ENCODE results near the gene GNL2. TPM values are rescaled to one million over a fixed set of nuclear protein-coding genes. Genes with fewer than 3 reads are reported as not detected.
A peak's percentile ranks its signal among the peaks of the same experiment; 100 is the strongest.

Gene GNL2
- total and polyA plus RNA-seq, 11 donors = 19.4 to 76.7 (median 25.1) TPM

- ATAC-seq = no peak
- H3K36me3 ChIP-seq = peaks cover 0 to 100% (median 98%) of the 10 kb centered on the region in 9 donors
Observed at GRCh38 chr1:37574834-37575480, 20.8 kb downstream of the GNL2 start.

GRCh38 chr1:37570528-37571334 is 25.0 kb downstream of the GNL2 start:
- Histone ChIP-seq H3K36me3 (peaks cover 5 to 100% (median 100%) of the 10 kb centered on the region in 9 donors), H3K9me3 (no peaks in the 10 kb centered on the region)
- no peak for ATAC-seq

More at GRCh38 chr1:37574834-37575480, 20.8 kb downstream of the GNL2 start:
- no peak for DNase-seq
- WGBS, 4 donors = 89 to 90% (median 90%) methylated on average over 7 of the region's 7 CpGs
- TF ChIP-seq CTCF (IDR thresholded peaks at IDR 0.05) (no peak), POLR2A (IDR thresholded peaks at IDR 0.05) (no peak)
- H3K27ac ChIP-seq = peak overlapping the region in 1 of 12 donors; percentile 33
- H3K9me3 ChIP-seq = no peaks in the 10 kb centered on the region
- no peaks in the 10 kb centered on the region for H3K4me1 ChIP-seq
- no peak overlapping the region for H3K4me3 ChIP-seq
- intact Hi-C loops (cut with DNase I) = no loop called here
- H3K27me3 ChIP-seq = no peaks in the 10 kb centered on the region

GRCh38 chr1:37567023-37567422 is 28.7 kb downstream of the GNL2 start:
- no peaks in the 10 kb centered on the region for H3K9me3 ChIP-seq
- TF ChIP-seq CTCF (IDR thresholded peaks at IDR 0.05) (no peak), POLR2A (IDR thresholded peaks at IDR 0.05) (no peak)

More at GRCh38 chr1:37570528-37571334, 25.0 kb downstream of the GNL2 start:
- no peak overlapping the region for H3K27ac ChIP-seq
- DNase-seq = no peak
- no peaks in the 10 kb centered on the region for H3K27me3 ChIP-seq
- H3K4me3 ChIP-seq = no peak overlapping the region
- no peaks in the 10 kb centered on the region for H3K4me1 ChIP-seq
- TF ChIP-seq POLR2A (IDR thresholded peaks at IDR 0.05) = no peak
- no peak for TF ChIP-seq CTCF (IDR thresholded peaks at IDR 0.05)
- intact Hi-C loops (cut with DNase I) = no loop called here
- WGBS, 4 donors = 95 to 99% (median 96%) methylated on average over 3 of the region's 3 CpGs

GRCh38 chr1:37564892-37565291 is 30.8 kb downstream of the GNL2 start:
- Histone ChIP-seq H3K4me3 (no peak overlapping the region), H3K27me3 (no peaks in the 10 kb centered on the region), H3K27ac (no peak overlapping the region), H3K4me1 (no peaks in the 10 kb centered on the region), H3K9me3 (no peaks in the 10 kb centered on the region), H3K36me3 (peaks cover 5 to 69% (median 57%) of the 10 kb centered on the region in 9 donors)
- intact Hi-C loops (cut with DNase I) = no loop called here
- ATAC-seq (no peak), DNase-seq (no peak)
- TF ChIP-seq POLR2A (IDR thresholded peaks at IDR 0.05) = no peak
- no peak for TF ChIP-seq CTCF (IDR thresholded peaks at IDR 0.05)

More at GRCh38 chr1:37567023-37567422, 28.7 kb downstream of the GNL2 start:
- intact Hi-C loops (cut with DNase I) = no loop called here
- H3K27me3 ChIP-seq = no peaks in the 10 kb centered on the region
- H3K27ac ChIP-seq = no peak overlapping the region
- peaks cover 5 to 89% (median 77%) of the 10 kb centered on the region in 9 donors for H3K36me3 ChIP-seq
- no peak for ATAC-seq
- 73 to 86% (median 79%) methylated on average over 3 of the region's 3 CpGs for WGBS, 4 donors
- DNase-seq = no peak
- H3K4me1 ChIP-seq = no peaks in the 10 kb centered on the region
- no peak overlapping the region for H3K4me3 ChIP-seq

All from heart left ventricle (tissue), 16 donors.